ENCODE data around the gene TAX1BP3.

DNA sequence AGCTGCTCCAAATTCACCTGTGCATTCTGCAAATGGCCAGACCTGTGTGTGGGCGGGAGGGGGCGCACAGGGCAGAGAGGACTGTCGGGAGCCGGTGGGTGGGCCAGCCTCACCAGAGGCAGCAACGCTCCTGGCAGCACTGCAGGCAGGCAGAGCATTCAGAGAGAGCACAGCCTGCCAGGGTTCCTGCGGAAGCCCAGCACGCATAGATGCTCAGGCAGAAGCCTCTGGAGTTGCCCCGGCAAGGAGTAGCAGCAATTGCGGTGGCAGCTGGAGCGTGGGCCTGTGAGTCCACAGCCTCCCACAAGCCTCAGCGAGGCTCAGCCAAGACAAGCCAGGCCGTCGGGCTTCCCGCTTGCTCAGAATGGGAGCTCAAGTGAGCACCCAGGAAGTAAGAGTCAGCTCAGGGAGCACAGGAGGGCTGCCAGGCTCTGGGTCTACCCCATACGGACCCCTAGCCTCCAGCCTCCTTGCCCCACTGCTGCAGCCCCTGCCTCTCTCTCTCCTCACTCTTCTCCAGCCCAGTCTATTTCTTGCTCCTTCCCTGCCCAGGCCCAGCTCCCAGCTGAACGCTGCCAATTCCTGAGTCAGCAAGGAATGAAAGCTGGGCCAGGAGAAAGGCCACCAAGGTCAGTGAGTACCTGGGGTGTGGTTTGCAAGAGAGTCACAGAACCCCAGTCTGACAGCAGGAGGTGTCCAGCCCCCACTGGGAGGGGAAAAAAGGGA is 9.9 kb upstream of the TAX1BP3 start:
- TF ChIP-seq, protein P1, sequence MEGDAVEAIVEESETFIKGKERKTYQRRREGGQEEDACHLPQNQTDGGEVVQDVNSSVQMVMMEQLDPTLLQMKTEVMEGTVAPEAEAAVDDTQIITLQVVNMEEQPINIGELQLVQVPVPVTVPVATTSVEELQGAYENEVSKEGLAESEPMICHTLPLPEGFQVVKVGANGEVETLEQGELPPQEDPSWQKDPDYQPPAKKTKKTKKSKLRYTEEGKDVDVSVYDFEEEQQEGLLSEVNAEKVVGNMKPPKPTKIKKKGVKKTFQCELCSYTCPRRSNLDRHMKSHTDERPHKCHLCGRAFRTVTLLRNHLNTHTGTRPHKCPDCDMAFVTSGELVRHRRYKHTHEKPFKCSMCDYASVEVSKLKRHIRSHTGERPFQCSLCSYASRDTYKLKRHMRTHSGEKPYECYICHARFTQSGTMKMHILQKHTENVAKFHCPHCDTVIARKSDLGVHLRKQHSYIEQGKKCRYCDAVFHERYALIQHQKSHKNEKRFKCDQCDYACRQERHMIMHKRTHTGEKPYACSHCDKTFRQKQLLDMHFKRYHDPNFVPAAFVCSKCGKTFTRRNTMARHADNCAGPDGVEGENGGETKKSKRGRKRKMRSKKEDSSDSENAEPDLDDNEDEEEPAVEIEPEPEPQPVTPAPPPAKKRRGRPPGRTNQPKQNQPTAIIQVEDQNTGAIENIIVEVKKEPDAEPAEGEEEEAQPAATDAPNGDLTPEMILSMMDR (IDR thresholded peaks at IDR 0.05) = no peak
- TF ChIP-seq POLR2A (IDR thresholded peaks at IDR 0.05) = no peak
